WTC11 (cell line): ENCODE data around the gene PTGES2.

Experiments
- CBFB ChIP-seq: sonication (generic); formaldehyde crosslinking; IDR thresholded peaks from 2 replicates; pipeline ENCODE4 v1.8.1; 2022; ENCODE audit warnings: mild to moderate bottlenecking, low read depth, missing genetic modification reagents
- FOXK1 ChIP-seq: sonication (generic); formaldehyde crosslinking; IDR thresholded peaks from 2 replicates; pipeline ENCODE4 v1.8.0; 2022; ENCODE audit warnings: mild to moderate bottlenecking, moderate library complexity, missing genetic modification reagents
- NR2C2 ChIP-seq: sonication (generic); formaldehyde crosslinking; IDR thresholded peaks from 2 replicates; pipeline ENCODE4 v1.8.0; 2022; ENCODE audit warnings: mild to moderate bottlenecking, missing genetic modification reagents
- ZNF423 ChIP-seq: fragments of 250-450 bp; sonication (Bioruptor Pico); IDR thresholded peaks from 2 replicates; pipeline ENCODE4 v2.1.2; 2022; ENCODE audit warnings: mild to moderate bottlenecking, moderate library complexity
- TF ChIP-seq, protein P1 (sequence below): sonication (generic); formaldehyde crosslinking; IDR thresholded peaks from 2 replicates; pipeline ENCODE4 v1.8.0; 2023; ENCODE audit warnings: mild to moderate bottlenecking, missing genetic modification reagents
- TF ChIP-seq, protein P2 (sequence below): fragments of 200-600 bp; IDR thresholded peaks from 2 replicates; pipeline ENCODE4 v1.8.0; 2022; ENCODE audit warnings: antibody characterized with exemption
- TF ChIP-seq, protein P3 (sequence below): sonication (generic); formaldehyde crosslinking; IDR thresholded peaks from 2 replicates; pipeline ENCODE4 v1.8.1; 2023; ENCODE audit warnings: mild to moderate bottlenecking, missing genetic modification reagents, borderline replicate concordance
- TF ChIP-seq, protein P4 (sequence below): sonication (generic); formaldehyde crosslinking; IDR thresholded peaks from 2 replicates; pipeline ENCODE4 v1.8.1; 2022; ENCODE audit warnings: low read depth, mild to moderate bottlenecking, moderate library complexity, missing genetic modification reagents, borderline replicate concordance
- TF ChIP-seq, protein P5 (sequence below): sonication (generic); formaldehyde crosslinking; IDR thresholded peaks from 2 replicates; pipeline ENCODE4 v1.8.1; 2023; ENCODE audit warnings: mild to moderate bottlenecking, missing genetic modification reagents, moderate library complexity
- TF ChIP-seq, protein P6 (sequence below): sonication (generic); formaldehyde crosslinking; IDR thresholded peaks from 2 replicates; pipeline ENCODE4 v1.8.1; 2023; ENCODE audit warnings: mild to moderate bottlenecking, missing genetic modification reagents, moderate library complexity
- TF ChIP-seq, protein P7 (sequence below): sonication (generic); formaldehyde crosslinking; IDR thresholded peaks from 2 replicates; pipeline ENCODE4 v1.8.1; 2023; ENCODE audit warnings: mild to moderate bottlenecking, missing genetic modification reagents
- TF ChIP-seq, protein P8 (sequence below): sonication (generic); formaldehyde crosslinking; IDR thresholded peaks from 2 replicates; pipeline ENCODE4 v1.8.1; 2023; ENCODE audit warnings: mild to moderate bottlenecking, moderate library complexity, missing genetic modification reagents
- TF ChIP-seq, protein P9 (sequence below): sonication (generic); formaldehyde crosslinking; IDR thresholded peaks from 2 replicates; pipeline ENCODE4 v1.8.0; 2022; ENCODE audit warnings: mild to moderate bottlenecking, missing genetic modification reagents
- TF ChIP-seq, protein P10 (sequence below): fragments of 250-450 bp; sonication (Bioruptor Pico); IDR thresholded peaks from 2 replicates; pipeline ENCODE4 v1.9.0; 2021; ENCODE audit warnings: mild to moderate bottlenecking

DNA sequence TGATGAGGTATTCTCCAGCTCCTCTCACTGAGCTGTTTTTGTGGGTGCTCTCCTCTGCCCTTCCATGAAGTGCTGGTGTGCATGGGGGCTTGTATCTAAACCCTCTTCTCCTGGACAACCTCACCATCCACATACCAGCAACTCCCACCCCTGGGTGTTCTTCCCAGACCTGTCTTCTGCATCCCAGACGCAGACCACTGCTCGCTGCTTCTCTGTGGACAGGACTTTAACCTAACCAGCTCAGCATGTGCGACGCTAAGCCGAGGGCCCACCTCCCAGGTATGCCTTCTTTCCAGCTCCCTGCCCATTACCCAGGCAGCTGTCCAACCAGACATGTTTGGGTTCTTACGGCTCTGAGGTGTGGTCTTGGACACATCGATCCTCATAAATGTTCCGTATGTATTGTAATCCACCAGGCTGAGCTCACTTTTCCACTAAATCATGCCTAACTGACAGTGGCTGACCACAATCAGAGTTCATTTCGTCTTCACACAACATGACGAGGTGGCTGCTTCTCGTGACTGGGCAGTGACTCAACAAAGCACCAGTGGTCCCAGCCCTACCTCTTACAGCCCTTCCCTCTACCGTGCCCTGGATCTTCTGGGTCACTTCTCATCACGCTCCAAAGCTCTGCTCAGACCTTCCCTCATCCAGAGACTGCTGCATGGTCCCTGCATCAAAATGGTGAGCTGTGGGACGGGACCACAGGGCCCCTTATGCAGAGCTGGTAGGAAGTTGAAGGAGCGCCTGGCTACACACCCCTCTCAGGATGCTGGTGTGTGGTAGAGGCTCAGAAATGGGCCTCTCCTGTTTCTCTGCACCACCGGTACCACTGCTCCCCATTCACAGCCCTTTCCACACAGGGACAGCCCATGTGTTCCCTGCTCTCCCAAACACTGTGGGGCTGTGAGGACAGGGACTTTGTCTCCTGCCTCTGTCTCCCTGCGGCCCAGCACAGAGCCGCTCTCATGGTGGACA, 9.6 kb upstream of the PTGES2 start:
- TF ChIP-seq FOXK1 (CRISPR knock-in tag) (no peak), CBFB (CRISPR knock-in tag) (no peak), ZNF423 (CRISPR knock-in tag) (no peak), NR2C2 (CRISPR knock-in tag) (no peak)
- TF ChIP-seq, protein P1, sequence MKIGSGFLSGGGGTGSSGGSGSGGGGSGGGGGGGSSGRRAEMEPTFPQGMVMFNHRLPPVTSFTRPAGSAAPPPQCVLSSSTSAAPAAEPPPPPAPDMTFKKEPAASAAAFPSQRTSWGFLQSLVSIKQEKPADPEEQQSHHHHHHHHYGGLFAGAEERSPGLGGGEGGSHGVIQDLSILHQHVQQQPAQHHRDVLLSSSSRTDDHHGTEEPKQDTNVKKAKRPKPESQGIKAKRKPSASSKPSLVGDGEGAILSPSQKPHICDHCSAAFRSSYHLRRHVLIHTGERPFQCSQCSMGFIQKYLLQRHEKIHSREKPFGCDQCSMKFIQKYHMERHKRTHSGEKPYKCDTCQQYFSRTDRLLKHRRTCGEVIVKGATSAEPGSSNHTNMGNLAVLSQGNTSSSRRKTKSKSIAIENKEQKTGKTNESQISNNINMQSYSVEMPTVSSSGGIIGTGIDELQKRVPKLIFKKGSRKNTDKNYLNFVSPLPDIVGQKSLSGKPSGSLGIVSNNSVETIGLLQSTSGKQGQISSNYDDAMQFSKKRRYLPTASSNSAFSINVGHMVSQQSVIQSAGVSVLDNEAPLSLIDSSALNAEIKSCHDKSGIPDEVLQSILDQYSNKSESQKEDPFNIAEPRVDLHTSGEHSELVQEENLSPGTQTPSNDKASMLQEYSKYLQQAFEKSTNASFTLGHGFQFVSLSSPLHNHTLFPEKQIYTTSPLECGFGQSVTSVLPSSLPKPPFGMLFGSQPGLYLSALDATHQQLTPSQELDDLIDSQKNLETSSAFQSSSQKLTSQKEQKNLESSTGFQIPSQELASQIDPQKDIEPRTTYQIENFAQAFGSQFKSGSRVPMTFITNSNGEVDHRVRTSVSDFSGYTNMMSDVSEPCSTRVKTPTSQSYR (CRISPR knock-in tag), result no peak
- TF ChIP-seq, protein P2, sequence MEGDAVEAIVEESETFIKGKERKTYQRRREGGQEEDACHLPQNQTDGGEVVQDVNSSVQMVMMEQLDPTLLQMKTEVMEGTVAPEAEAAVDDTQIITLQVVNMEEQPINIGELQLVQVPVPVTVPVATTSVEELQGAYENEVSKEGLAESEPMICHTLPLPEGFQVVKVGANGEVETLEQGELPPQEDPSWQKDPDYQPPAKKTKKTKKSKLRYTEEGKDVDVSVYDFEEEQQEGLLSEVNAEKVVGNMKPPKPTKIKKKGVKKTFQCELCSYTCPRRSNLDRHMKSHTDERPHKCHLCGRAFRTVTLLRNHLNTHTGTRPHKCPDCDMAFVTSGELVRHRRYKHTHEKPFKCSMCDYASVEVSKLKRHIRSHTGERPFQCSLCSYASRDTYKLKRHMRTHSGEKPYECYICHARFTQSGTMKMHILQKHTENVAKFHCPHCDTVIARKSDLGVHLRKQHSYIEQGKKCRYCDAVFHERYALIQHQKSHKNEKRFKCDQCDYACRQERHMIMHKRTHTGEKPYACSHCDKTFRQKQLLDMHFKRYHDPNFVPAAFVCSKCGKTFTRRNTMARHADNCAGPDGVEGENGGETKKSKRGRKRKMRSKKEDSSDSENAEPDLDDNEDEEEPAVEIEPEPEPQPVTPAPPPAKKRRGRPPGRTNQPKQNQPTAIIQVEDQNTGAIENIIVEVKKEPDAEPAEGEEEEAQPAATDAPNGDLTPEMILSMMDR, result no peak
- TF ChIP-seq, protein P3, sequence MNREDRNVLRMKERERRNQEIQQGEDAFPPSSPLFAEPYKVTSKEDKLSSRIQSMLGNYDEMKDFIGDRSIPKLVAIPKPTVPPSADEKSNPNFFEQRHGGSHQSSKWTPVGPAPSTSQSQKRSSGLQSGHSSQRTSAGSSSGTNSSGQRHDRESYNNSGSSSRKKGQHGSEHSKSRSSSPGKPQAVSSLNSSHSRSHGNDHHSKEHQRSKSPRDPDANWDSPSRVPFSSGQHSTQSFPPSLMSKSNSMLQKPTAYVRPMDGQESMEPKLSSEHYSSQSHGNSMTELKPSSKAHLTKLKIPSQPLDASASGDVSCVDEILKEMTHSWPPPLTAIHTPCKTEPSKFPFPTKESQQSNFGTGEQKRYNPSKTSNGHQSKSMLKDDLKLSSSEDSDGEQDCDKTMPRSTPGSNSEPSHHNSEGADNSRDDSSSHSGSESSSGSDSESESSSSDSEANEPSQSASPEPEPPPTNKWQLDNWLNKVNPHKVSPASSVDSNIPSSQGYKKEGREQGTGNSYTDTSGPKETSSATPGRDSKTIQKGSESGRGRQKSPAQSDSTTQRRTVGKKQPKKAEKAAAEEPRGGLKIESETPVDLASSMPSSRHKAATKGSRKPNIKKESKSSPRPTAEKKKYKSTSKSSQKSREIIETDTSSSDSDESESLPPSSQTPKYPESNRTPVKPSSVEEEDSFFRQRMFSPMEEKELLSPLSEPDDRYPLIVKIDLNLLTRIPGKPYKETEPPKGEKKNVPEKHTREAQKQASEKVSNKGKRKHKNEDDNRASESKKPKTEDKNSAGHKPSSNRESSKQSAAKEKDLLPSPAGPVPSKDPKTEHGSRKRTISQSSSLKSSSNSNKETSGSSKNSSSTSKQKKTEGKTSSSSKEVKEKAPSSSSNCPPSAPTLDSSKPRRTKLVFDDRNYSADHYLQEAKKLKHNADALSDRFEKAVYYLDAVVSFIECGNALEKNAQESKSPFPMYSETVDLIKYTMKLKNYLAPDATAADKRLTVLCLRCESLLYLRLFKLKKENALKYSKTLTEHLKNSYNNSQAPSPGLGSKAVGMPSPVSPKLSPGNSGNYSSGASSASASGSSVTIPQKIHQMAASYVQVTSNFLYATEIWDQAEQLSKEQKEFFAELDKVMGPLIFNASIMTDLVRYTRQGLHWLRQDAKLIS (CRISPR knock-in tag), result no peak
- TF ChIP-seq, protein P4, sequence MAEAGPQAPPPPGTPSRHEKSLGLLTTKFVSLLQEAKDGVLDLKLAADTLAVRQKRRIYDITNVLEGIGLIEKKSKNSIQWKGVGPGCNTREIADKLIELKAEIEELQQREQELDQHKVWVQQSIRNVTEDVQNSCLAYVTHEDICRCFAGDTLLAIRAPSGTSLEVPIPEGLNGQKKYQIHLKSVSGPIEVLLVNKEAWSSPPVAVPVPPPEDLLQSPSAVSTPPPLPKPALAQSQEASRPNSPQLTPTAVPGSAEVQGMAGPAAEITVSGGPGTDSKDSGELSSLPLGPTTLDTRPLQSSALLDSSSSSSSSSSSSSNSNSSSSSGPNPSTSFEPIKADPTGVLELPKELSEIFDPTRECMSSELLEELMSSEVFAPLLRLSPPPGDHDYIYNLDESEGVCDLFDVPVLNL (CRISPR knock-in tag), result no peak
- TF ChIP-seq, protein P5, sequence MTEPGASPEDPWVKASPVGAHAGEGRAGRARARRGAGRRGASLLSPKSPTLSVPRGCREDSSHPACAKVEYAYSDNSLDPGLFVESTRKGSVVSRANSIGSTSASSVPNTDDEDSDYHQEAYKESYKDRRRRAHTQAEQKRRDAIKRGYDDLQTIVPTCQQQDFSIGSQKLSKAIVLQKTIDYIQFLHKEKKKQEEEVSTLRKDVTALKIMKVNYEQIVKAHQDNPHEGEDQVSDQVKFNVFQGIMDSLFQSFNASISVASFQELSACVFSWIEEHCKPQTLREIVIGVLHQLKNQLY (CRISPR knock-in tag), result no peak
- TF ChIP-seq, protein P6, sequence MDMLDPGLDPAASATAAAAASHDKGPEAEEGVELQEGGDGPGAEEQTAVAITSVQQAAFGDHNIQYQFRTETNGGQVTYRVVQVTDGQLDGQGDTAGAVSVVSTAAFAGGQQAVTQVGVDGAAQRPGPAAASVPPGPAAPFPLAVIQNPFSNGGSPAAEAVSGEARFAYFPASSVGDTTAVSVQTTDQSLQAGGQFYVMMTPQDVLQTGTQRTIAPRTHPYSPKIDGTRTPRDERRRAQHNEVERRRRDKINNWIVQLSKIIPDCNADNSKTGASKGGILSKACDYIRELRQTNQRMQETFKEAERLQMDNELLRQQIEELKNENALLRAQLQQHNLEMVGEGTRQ (CRISPR knock-in tag), result no peak
- TF ChIP-seq, protein P7, sequence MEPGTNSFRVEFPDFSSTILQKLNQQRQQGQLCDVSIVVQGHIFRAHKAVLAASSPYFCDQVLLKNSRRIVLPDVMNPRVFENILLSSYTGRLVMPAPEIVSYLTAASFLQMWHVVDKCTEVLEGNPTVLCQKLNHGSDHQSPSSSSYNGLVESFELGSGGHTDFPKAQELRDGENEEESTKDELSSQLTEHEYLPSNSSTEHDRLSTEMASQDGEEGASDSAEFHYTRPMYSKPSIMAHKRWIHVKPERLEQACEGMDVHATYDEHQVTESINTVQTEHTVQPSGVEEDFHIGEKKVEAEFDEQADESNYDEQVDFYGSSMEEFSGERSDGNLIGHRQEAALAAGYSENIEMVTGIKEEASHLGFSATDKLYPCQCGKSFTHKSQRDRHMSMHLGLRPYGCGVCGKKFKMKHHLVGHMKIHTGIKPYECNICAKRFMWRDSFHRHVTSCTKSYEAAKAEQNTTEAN (CRISPR knock-in tag), result no peak
- TF ChIP-seq, protein P8, sequence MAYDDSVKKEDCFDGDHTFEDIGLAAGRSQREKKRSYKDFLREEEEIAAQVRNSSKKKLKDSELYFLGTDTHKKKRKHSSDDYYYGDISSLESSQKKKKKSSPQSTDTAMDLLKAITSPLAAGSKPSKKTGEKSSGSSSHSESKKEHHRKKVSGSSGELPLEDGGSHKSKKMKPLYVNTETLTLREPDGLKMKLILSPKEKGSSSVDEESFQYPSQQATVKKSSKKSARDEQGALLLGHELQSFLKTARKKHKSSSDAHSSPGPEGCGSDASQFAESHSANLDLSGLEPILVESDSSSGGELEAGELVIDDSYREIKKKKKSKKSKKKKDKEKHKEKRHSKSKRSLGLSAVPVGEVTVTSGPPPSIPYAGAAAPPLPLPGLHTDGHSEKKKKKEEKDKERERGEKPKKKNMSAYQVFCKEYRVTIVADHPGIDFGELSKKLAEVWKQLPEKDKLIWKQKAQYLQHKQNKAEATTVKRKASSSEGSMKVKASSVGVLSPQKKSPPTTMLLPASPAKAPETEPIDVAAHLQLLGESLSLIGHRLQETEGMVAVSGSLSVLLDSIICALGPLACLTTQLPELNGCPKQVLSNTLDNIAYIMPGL, result no peak
- TF ChIP-seq, protein P9, sequence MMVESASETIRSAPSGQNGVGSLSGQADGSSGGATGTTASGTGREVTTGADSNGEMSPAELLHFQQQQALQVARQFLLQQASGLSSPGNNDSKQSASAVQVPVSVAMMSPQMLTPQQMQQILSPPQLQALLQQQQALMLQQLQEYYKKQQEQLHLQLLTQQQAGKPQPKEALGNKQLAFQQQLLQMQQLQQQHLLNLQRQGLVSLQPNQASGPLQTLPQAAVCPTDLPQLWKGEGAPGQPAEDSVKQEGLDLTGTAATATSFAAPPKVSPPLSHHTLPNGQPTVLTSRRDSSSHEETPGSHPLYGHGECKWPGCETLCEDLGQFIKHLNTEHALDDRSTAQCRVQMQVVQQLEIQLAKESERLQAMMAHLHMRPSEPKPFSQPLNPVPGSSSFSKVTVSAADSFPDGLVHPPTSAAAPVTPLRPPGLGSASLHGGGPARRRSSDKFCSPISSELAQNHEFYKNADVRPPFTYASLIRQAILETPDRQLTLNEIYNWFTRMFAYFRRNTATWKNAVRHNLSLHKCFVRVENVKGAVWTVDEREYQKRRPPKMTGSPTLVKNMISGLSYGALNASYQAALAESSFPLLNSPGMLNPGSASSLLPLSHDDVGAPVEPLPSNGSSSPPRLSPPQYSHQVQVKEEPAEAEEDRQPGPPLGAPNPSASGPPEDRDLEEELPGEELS, result no peak
- TF ChIP-seq, protein P10, sequence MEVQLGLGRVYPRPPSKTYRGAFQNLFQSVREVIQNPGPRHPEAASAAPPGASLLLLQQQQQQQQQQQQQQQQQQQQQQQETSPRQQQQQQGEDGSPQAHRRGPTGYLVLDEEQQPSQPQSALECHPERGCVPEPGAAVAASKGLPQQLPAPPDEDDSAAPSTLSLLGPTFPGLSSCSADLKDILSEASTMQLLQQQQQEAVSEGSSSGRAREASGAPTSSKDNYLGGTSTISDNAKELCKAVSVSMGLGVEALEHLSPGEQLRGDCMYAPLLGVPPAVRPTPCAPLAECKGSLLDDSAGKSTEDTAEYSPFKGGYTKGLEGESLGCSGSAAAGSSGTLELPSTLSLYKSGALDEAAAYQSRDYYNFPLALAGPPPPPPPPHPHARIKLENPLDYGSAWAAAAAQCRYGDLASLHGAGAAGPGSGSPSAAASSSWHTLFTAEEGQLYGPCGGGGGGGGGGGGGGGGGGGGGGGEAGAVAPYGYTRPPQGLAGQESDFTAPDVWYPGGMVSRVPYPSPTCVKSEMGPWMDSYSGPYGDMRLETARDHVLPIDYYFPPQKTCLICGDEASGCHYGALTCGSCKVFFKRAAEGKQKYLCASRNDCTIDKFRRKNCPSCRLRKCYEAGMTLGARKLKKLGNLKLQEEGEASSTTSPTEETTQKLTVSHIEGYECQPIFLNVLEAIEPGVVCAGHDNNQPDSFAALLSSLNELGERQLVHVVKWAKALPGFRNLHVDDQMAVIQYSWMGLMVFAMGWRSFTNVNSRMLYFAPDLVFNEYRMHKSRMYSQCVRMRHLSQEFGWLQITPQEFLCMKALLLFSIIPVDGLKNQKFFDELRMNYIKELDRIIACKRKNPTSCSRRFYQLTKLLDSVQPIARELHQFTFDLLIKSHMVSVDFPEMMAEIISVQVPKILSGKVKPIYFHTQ (CRISPR knock-in tag), result no peak
